GM21717 (cell line): ENCODE data around the gene AAR2.

Source experiments
- ATAC-seq: cut with Tn5 transposase; IDR thresholded peaks from one replicate; pipeline ENCODE4 v1.9.1; 2021; ENCODE audit warnings: mild to moderate bottlenecking, moderate library complexity; ENCODE audit not compliant: unreplicated experiment

The AAR2 gene

GRCh38 chr20:36259177-36260061, 23.1 kb downstream of the AAR2 start:
- no peak for ATAC-seq

- no peak for ATAC-seq
These were observed 24.0 kb downstream of the AAR2 start for GRCh38 chr20:36260316-36260715.

GRCh38 chr20:36261389-36262105, 25.3 kb downstream of the AAR2 start:
- no peak for ATAC-seq

- no peak for ATAC-seq
These were observed 26.2 kb downstream of the AAR2 start for GRCh38 chr20:36262440-36262839.

- ATAC-seq: no peak
These were observed 28.4 kb downstream of the AAR2 start for GRCh38 chr20:36264426-36265246.

GRCh38 chr20:36266189-36266588, 29.9 kb downstream of the AAR2 start:
- ATAC-seq: no peak

- ATAC-seq: no peak
These were observed 31.5 kb downstream of the AAR2 start for GRCh38 chr20:36267605-36268381.

- ATAC-seq: no peak
These were observed 32.4 kb downstream of the AAR2 start for GRCh38 chr20:36268440-36269342.

GRCh38 chr20:36269507-36269906, 33.2 kb downstream of the AAR2 start:
- ATAC-seq: no peak

- ATAC-seq: no peak
These were observed 34.7 kb downstream of the AAR2 start for GRCh38 chr20:36270744-36271638.

- no peak for ATAC-seq
These were observed 35.6 kb downstream of the AAR2 start for GRCh38 chr20:36271639-36272546.

GRCh38 chr20:36272547-36273220, 36.4 kb downstream of the AAR2 start:
- no peak for ATAC-seq

- no peak for ATAC-seq
These were observed 37.3 kb downstream of the AAR2 start for GRCh38 chr20:36273414-36274180.

- no peak for ATAC-seq
These were observed 38.0 kb downstream of the AAR2 start for GRCh38 chr20:36274181-36274841.

GRCh38 chr20:36275011-36275410, 38.7 kb downstream of the AAR2 start:
- ATAC-seq: no peak
